Measurements from ENCODE around the gene BMP7.
A peak's percentile ranks its signal among the peaks of the same experiment; 100 is the strongest.

Gene BMP7

GRCh38 chr20:57236813-57237584 lies 29.4 kb downstream of the BMP7 start:
- peaks cover 4% of the 10 kb centered on the region for H3K36me3 ChIP-seq (ENCODE audit: insufficient read depth, insufficient read length, low read length)
- H3K27me3 ChIP-seq (ENCODE audit: insufficient read depth, insufficient read length): no peaks in the 10 kb centered on the region
- no peaks in the 10 kb centered on the region for H3K4me1 ChIP-seq (ENCODE audit: insufficient read depth, insufficient read length)
- no peak overlapping the region for H3K4me3 ChIP-seq (ENCODE audit: insufficient read length, low read depth)
- no peak overlapping the region for H3K9ac ChIP-seq (ENCODE audit: insufficient read length, low read depth)
- TF ChIP-seq ZNF274 (IDR thresholded peaks at IDR 0.05; ENCODE audit: low read depth, low read length) (no peak), SUZ12 (IDR thresholded peaks at IDR 0.05; ENCODE audit: extremely low read depth, insufficient read depth, insufficient read length) (no peak), YY1 (IDR thresholded peaks at IDR 0.05; ENCODE audit: insufficient read depth, insufficient read length) (no peak)
- peaks cover 25% of the 10 kb centered on the region for H3K9me3 ChIP-seq (ENCODE audit: insufficient read depth, low read length)
- DNase-seq (ENCODE audit: low read depth, low spot score): no peak

GRCh38 chr20:57234556-57235251 lies 31.7 kb downstream of the BMP7 start:
- Histone ChIP-seq H3K4me1 (ENCODE audit: insufficient read depth, insufficient read length) (no peaks in the 10 kb centered on the region), H3K36me3 (ENCODE audit: insufficient read depth, insufficient read length, low read length) (no peaks in the 10 kb centered on the region), H3K27me3 (ENCODE audit: insufficient read depth, insufficient read length) (no peaks in the 10 kb centered on the region), H3K9me3 (ENCODE audit: insufficient read depth, low read length) (peaks cover 9% of the 10 kb centered on the region), H3K9ac (ENCODE audit: insufficient read length, low read depth) (no peak overlapping the region), H3K4me3 (ENCODE audit: insufficient read length, low read depth) (no peak overlapping the region)
- DNase-seq (ENCODE audit: low read depth, low spot score): no peak
- no peak for TF ChIP-seq ZNF274 (IDR thresholded peaks at IDR 0.05; ENCODE audit: low read depth, low read length)
- TF ChIP-seq YY1 (IDR thresholded peaks at IDR 0.05; ENCODE audit: insufficient read depth, insufficient read length): no peak
- TF ChIP-seq SUZ12 (IDR thresholded peaks at IDR 0.05; ENCODE audit: extremely low read depth, insufficient read depth, insufficient read length): no peak

DNA sequence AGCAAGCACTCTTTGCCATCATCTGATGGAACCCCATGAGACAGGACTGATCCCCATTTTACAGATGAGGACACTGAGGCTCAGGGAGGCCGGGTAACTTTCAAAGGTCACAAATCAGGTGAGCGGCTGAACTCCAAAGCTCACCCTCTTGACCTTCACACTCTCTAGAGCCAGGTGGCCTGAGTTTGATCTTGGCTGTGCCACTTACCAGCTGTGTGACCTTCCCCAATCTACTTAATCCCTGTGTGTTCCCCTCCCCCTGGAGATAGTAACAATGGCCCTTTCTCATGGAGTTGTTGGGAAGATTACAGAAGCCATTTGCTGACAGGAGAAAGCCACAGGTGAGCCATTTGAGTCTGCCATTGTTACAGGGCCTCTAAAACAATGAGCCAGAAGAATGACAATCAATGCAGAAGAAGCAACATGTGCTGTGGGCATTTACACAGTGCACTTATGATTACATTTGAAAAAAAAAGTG lies 34.5 kb downstream of the BMP7 start:
- no peak overlapping the region for H3K4me3 ChIP-seq (ENCODE audit: insufficient read length, low read depth)
- no peaks in the 10 kb centered on the region for H3K27me3 ChIP-seq (ENCODE audit: insufficient read depth, insufficient read length)
- H3K36me3 ChIP-seq (ENCODE audit: insufficient read depth, insufficient read length, low read length): peaks cover 14% of the 10 kb centered on the region
- H3K9me3 ChIP-seq (ENCODE audit: insufficient read depth, low read length): no peaks in the 10 kb centered on the region
- TF ChIP-seq YY1 (IDR thresholded peaks at IDR 0.05; ENCODE audit: insufficient read depth, insufficient read length) (no peak), ZNF274 (IDR thresholded peaks at IDR 0.05; ENCODE audit: low read depth, low read length) (no peak), SUZ12 (IDR thresholded peaks at IDR 0.05; ENCODE audit: extremely low read depth, insufficient read depth, insufficient read length) (no peak)
- no peaks in the 10 kb centered on the region for H3K4me1 ChIP-seq (ENCODE audit: insufficient read depth, insufficient read length)
- H3K9ac ChIP-seq (ENCODE audit: insufficient read length, low read depth): no peak overlapping the region
- peak; percentile 76 for DNase-seq (ENCODE audit: low read depth, low spot score)

GRCh38 chr20:57231161-57231560 lies 35.3 kb downstream of the BMP7 start:
- H3K36me3 ChIP-seq (ENCODE audit: insufficient read depth, insufficient read length, low read length): peaks cover 17% of the 10 kb centered on the region
- no peak overlapping the region for H3K9ac ChIP-seq (ENCODE audit: insufficient read length, low read depth)
- H3K4me1 ChIP-seq (ENCODE audit: insufficient read depth, insufficient read length): no peaks in the 10 kb centered on the region
- H3K9me3 ChIP-seq (ENCODE audit: insufficient read depth, low read length): no peaks in the 10 kb centered on the region
- no peak for DNase-seq (ENCODE audit: low read depth, low spot score)
- TF ChIP-seq SUZ12 (IDR thresholded peaks at IDR 0.05; ENCODE audit: extremely low read depth, insufficient read depth, insufficient read length) (no peak), ZNF274 (IDR thresholded peaks at IDR 0.05; ENCODE audit: low read depth, low read length) (no peak), YY1 (IDR thresholded peaks at IDR 0.05; ENCODE audit: insufficient read depth, insufficient read length) (no peak)
- H3K4me3 ChIP-seq (ENCODE audit: insufficient read length, low read depth): no peak overlapping the region
- H3K27me3 ChIP-seq (ENCODE audit: insufficient read depth, insufficient read length): no peaks in the 10 kb centered on the region

DNA sequence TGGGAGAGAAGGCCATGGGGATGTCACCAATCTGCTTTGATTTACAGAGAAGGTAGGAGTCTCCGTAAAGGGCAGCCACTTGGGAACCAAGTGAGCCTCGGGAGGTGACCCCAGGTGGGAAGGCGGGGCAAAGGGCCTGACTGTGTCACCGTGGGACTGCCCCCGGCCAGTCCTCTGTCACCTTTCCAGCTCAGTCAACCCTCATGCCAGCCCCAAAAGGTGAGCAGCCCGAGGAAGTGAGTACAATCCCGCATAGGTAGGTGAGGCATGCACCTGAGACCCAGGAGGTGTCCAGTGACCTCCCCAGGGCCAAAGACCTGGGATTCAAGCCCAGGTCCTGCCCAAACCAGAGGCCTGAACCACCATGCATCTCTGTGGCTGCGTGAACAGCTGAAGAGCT lies 36.2 kb downstream of the BMP7 start:
- Histone ChIP-seq H3K9ac (ENCODE audit: insufficient read length, low read depth) (no peak overlapping the region), H3K9me3 (ENCODE audit: insufficient read depth, low read length) (no peaks in the 10 kb centered on the region), H3K27me3 (ENCODE audit: insufficient read depth, insufficient read length) (no peaks in the 10 kb centered on the region), H3K4me1 (ENCODE audit: insufficient read depth, insufficient read length) (no peaks in the 10 kb centered on the region), H3K4me3 (ENCODE audit: insufficient read length, low read depth) (no peak overlapping the region), H3K36me3 (ENCODE audit: insufficient read depth, insufficient read length, low read length) (peaks cover 23% of the 10 kb centered on the region)
- no peak for DNase-seq (ENCODE audit: low read depth, low spot score)
- TF ChIP-seq ZNF274 (IDR thresholded peaks at IDR 0.05; ENCODE audit: low read depth, low read length) (no peak), YY1 (IDR thresholded peaks at IDR 0.05; ENCODE audit: insufficient read depth, insufficient read length) (no peak), SUZ12 (IDR thresholded peaks at IDR 0.05; ENCODE audit: extremely low read depth, insufficient read depth, insufficient read length) (no peak)

GRCh38 chr20:57229490-57229889 lies 37.0 kb downstream of the BMP7 start:
- Histone ChIP-seq H3K27me3 (ENCODE audit: insufficient read depth, insufficient read length) (no peaks in the 10 kb centered on the region), H3K4me1 (ENCODE audit: insufficient read depth, insufficient read length) (no peaks in the 10 kb centered on the region), H3K4me3 (ENCODE audit: insufficient read length, low read depth) (no peak overlapping the region)

GRCh38 chr20:57225830-57226229 lies 40.6 kb downstream of the BMP7 start:
- Histone ChIP-seq H3K27me3 (ENCODE audit: insufficient read depth, insufficient read length) (no peaks in the 10 kb centered on the region), H3K4me1 (ENCODE audit: insufficient read depth, insufficient read length) (no peaks in the 10 kb centered on the region), H3K9ac (ENCODE audit: insufficient read length, low read depth) (no peak overlapping the region), H3K36me3 (ENCODE audit: insufficient read depth, insufficient read length, low read length) (peaks cover 23% of the 10 kb centered on the region), H3K4me3 (ENCODE audit: insufficient read length, low read depth) (no peak overlapping the region), H3K9me3 (ENCODE audit: insufficient read depth, low read length) (no peaks in the 10 kb centered on the region)
- DNase-seq (ENCODE audit: low read depth, low spot score): no peak
- TF ChIP-seq ZNF274 (IDR thresholded peaks at IDR 0.05; ENCODE audit: low read depth, low read length) (no peak), SUZ12 (IDR thresholded peaks at IDR 0.05; ENCODE audit: extremely low read depth, insufficient read depth, insufficient read length) (no peak), YY1 (IDR thresholded peaks at IDR 0.05; ENCODE audit: insufficient read depth, insufficient read length) (no peak)

More at GRCh38 chr20:57229490-57229889, 37.0 kb downstream of the BMP7 start:
- Histone ChIP-seq H3K9me3 (ENCODE audit: insufficient read depth, low read length) (no peaks in the 10 kb centered on the region), H3K36me3 (ENCODE audit: insufficient read depth, insufficient read length, low read length) (peaks cover 23% of the 10 kb centered on the region), H3K9ac (ENCODE audit: insufficient read length, low read depth) (no peak overlapping the region)
- TF ChIP-seq ZNF274 (IDR thresholded peaks at IDR 0.05; ENCODE audit: low read depth, low read length): no peak
- TF ChIP-seq SUZ12 (IDR thresholded peaks at IDR 0.05; ENCODE audit: extremely low read depth, insufficient read depth, insufficient read length): no peak
- no peak for TF ChIP-seq YY1 (IDR thresholded peaks at IDR 0.05; ENCODE audit: insufficient read depth, insufficient read length)
- DNase-seq (ENCODE audit: low read depth, low spot score): no peak
